ENCODE data around the gene UGP2.

UGP2 gene

GRCh38 chr2:63874204-63875130 is 32.8 kb downstream of the UGP2 start:
- Histone ChIP-seq H3K4me3 (ENCODE audit: low read depth, low read length) (no peak overlapping the region), H3K79me2 (peaks cover 34% of the 10 kb centered on the region), H3K27me3 (ENCODE audit: control insufficient read depth, insufficient read depth, low read length) (no peaks in the 10 kb centered on the region), H3K4me1 (peaks cover 6% of the 10 kb centered on the region), H3K9ac (no peak overlapping the region), H2AFZ (no peak overlapping the region), H3K27ac (no peak overlapping the region), H3K9me3 (ENCODE audit: control insufficient read depth, low read length) (no peaks in the 10 kb centered on the region), H3K4me2 (ENCODE audit: low read length) (no peak overlapping the region), H3K36me3 (ENCODE audit: control insufficient read depth, insufficient read depth, low read length) (no peaks in the 10 kb centered on the region)
- no peak for TF ChIP-seq CTCF (IDR thresholded peaks at IDR 0.05)

- no peaks in the 10 kb centered on the region for H3K9me3 ChIP-seq (ENCODE audit: control insufficient read depth, low read length)
- H3K4me1 ChIP-seq: peaks cover 6% of the 10 kb centered on the region
- no peak overlapping the region for H3K4me2 ChIP-seq (ENCODE audit: low read length)
- no peak overlapping the region for H2AFZ ChIP-seq
- no peak for TF ChIP-seq CTCF (IDR thresholded peaks at IDR 0.05)
- no peak overlapping the region for H3K4me3 ChIP-seq (ENCODE audit: low read depth, low read length)
- H3K9ac ChIP-seq: no peak overlapping the region
- H3K36me3 ChIP-seq (ENCODE audit: control insufficient read depth, insufficient read depth, low read length): no peaks in the 10 kb centered on the region
- no peak overlapping the region for H3K27ac ChIP-seq
- peaks cover 31% of the 10 kb centered on the region for H3K79me2 ChIP-seq
- no peaks in the 10 kb centered on the region for H3K27me3 ChIP-seq (ENCODE audit: control insufficient read depth, insufficient read depth, low read length)
These were observed 33.4 kb downstream of the UGP2 start for GRCh38 chr2:63875131-63875527.

- H3K9ac ChIP-seq: no peak overlapping the region
- no peak overlapping the region for H3K4me2 ChIP-seq (ENCODE audit: low read length)
- H3K27me3 ChIP-seq (ENCODE audit: control insufficient read depth, insufficient read depth, low read length): no peaks in the 10 kb centered on the region
- no peak overlapping the region for H3K4me3 ChIP-seq (ENCODE audit: low read depth, low read length)
- H3K27ac ChIP-seq: no peak overlapping the region
- H2AFZ ChIP-seq: no peak overlapping the region
- H3K79me2 ChIP-seq: peaks cover 31% of the 10 kb centered on the region
- no peak for TF ChIP-seq CTCF (IDR thresholded peaks at IDR 0.05)
- H3K9me3 ChIP-seq (ENCODE audit: control insufficient read depth, low read length): no peaks in the 10 kb centered on the region
- no peaks in the 10 kb centered on the region for H3K36me3 ChIP-seq (ENCODE audit: control insufficient read depth, insufficient read depth, low read length)
- peaks cover 6% of the 10 kb centered on the region for H3K4me1 ChIP-seq
These were observed 34.0 kb downstream of the UGP2 start for GRCh38 chr2:63875559-63876245.

- Histone ChIP-seq H3K27ac (no peak overlapping the region), H3K79me2 (peaks cover 32% of the 10 kb centered on the region), H3K36me3 (ENCODE audit: control insufficient read depth, insufficient read depth, low read length) (no peaks in the 10 kb centered on the region), H3K9me3 (ENCODE audit: control insufficient read depth, low read length) (no peaks in the 10 kb centered on the region), H3K4me3 (ENCODE audit: low read depth, low read length) (no peak overlapping the region), H3K9ac (no peak overlapping the region), H3K4me2 (ENCODE audit: low read length) (no peak overlapping the region), H2AFZ (no peak overlapping the region), H3K27me3 (ENCODE audit: control insufficient read depth, insufficient read depth, low read length) (no peaks in the 10 kb centered on the region), H3K4me1 (peaks cover 6% of the 10 kb centered on the region)
- no peak for TF ChIP-seq CTCF (IDR thresholded peaks at IDR 0.05)
These were observed 34.6 kb downstream of the UGP2 start for GRCh38 chr2:63876311-63876710.
